Spleen (tissue), 7 donors: ENCODE results near the gene RAP2A.

Experiments
- POLR2A ChIP-seq, 3 donors: fragments of 450-650 bp; IDR thresholded peaks; one replicate each; pipeline ENCODE4 v1.5.1; 2017; ENCODE audit warnings: antibody characterized with exemption in 3 of 3, mild to moderate bottlenecking in 1 of 3
- POLR2AphosphoS5 ChIP-seq, 3 donors: sonication (generic); formaldehyde crosslinking; IDR thresholded peaks; one replicate each; pipeline ENCODE4 v1.5.1; 2017; ENCODE audit warnings: antibody characterized with exemption in 3 of 3
- TF ChIP-seq, protein P1 (sequence below), 11 experiments: fragments of 200-600 bp in 7 of 11; fragments of 450-650 bp in 4 of 11; sonication (generic) in 4 of 11; IDR thresholded peaks in 8 of 11; conservative IDR thresholded peaks in 3 of 11; 1 replicate in 7 of 11; 2 replicates in 4 of 11; pipeline versions ENCODE4 v1.4.0 to v1.8.0; 2016 to 2021; ENCODE audit warnings: antibody characterized with exemption in 11 of 11, inconsistent platforms in 4 of 11, mild to moderate bottlenecking in 1 of 11
- donor health status: DM: no; HTN: no; CAD: no; lungs with moderate emphysema.
- donor health status: DM: no; HTN: no; CAD: no.
- donor health status: DM: no; HTN: no; CAD: no.

DNA sequence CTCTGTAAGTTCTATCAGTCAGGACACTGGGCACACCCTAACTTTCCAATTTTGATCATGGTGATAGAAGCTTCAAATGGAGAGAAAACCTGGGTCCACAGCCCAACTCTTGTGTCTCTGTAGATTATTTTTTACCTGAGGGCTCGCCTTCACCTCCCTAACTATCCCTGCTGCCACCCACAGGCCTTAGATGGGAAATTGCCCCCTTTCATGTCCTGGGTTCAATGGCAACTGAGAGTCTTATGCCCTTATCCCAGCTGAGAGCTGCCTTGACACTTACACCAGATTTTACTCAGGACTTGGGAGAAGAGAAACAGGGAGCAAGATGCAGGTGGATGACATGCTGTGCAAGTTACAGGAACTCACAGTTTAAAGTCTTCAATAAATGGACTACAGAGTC lies 81.7 kb downstream of the RAP2A start:
- TF ChIP-seq, protein P1, sequence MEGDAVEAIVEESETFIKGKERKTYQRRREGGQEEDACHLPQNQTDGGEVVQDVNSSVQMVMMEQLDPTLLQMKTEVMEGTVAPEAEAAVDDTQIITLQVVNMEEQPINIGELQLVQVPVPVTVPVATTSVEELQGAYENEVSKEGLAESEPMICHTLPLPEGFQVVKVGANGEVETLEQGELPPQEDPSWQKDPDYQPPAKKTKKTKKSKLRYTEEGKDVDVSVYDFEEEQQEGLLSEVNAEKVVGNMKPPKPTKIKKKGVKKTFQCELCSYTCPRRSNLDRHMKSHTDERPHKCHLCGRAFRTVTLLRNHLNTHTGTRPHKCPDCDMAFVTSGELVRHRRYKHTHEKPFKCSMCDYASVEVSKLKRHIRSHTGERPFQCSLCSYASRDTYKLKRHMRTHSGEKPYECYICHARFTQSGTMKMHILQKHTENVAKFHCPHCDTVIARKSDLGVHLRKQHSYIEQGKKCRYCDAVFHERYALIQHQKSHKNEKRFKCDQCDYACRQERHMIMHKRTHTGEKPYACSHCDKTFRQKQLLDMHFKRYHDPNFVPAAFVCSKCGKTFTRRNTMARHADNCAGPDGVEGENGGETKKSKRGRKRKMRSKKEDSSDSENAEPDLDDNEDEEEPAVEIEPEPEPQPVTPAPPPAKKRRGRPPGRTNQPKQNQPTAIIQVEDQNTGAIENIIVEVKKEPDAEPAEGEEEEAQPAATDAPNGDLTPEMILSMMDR (IDR thresholded peaks at IDR 0.05 in 8 of 11, conservative IDR thresholded peaks at IDR 0.05 in 3 of 11): no peak
- TF ChIP-seq POLR2A (IDR thresholded peaks at IDR 0.05) (no peak), POLR2AphosphoS5 (IDR thresholded peaks at IDR 0.05) (no peak)
